HG03354 (cell line): ENCODE measurements around the gene BAD.

Experiments
- ATAC-seq: cut with Tn5 transposase; IDR thresholded peaks from one replicate; pipeline ENCODE4 v1.9.1; 2021; ENCODE audit warnings: mild to moderate bottlenecking; ENCODE audit not compliant: unreplicated experiment, poor library complexity, severe bottlenecking

The BAD gene

DNA sequence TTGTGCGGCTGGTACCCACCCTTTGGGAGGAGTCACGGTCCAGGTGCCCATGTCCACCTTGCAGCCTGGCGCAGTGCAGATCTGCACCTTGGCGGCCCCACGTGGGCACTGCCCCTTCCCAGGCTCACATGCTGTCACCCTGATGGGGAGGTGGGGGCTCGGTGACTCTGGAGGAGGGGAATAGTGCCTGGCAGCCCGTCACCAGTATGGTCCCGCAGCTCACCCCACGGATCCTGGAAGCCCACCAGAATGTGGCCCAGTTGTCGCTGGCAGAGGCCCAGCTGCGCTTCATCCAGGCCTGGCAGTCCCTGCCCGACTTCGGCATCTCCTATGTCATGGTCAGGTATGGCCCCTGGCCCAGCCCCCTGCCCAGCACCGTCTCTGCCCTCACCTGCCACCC lies 63.7 kb downstream of the BAD start:
- ATAC-seq: no peak

DNA sequence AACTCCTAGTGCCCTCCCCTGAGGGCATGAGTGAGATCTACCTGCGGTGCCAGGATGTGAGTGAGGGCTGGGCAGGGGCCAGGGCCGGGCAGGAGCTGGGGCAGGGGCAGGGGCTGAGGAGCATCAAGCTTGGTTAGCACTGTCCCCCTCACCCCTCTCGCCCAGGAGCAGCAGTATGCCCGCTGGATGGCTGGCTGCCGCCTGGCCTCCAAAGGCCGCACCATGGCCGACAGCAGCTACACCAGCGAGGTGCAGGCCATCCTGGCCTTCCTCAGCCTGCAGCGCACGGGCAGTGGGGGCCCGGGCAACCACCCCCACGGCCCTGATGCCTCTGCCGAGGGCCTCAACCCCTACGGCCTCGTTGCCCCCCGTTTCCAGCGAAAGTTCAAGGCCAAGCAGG lies 64.2 kb downstream of the BAD start:
- no peak for ATAC-seq
